Bronchial epithelial cell (primary cell): Measurements from ENCODE around the gene DMBX1. TPM values are rescaled to one million over a fixed set of nuclear protein-coding genes. Genes with fewer than 3 reads are reported as not detected.

Source experiments
- DNase-seq: peaks from one replicate; pipeline ENCODE4 v3.0.0-alpha.2; 2010; ENCODE audit warnings: low read depth
- FAIRE-seq: peaks from 2 replicates; lab custom pipeline; 2011; peaks lifted over from hg19 to GRCh38; lab: Jason Lieb, UNC
- H3K27me3 ChIP-seq: 2 replicates; pipeline ENCODE4 v1.5.1; 2011; ENCODE audit warnings: low read length; ENCODE audit not compliant: control insufficient read depth, insufficient read depth
- H3K36me3 ChIP-seq: 2 replicates; pipeline ENCODE4 v1.5.1; 2011; ENCODE audit warnings: low read length; ENCODE audit not compliant: control insufficient read depth, insufficient read depth
- H3K4me3 ChIP-seq: 2 replicates; pipeline ENCODE4 v1.5.1; 2011; ENCODE audit warnings: mild to moderate bottlenecking, low read depth, low read length, control low read depth
- total RNA-seq: library from RNA; depleted of rRNA; stranded (reverse); fragments of >200 nt; gene quantifications from 2 replicates; pipeline ENCODE4 v1.2.1, GENCODE V29; 2014
- TF ChIP-seq, protein P1 (sequence below): IDR thresholded peaks from 2 replicates; pipeline ENCODE4 v1.5.1; 2011; ENCODE audit warnings: mild to moderate bottlenecking, moderate library complexity, low read length, control low read depth, inconsistent platforms; ENCODE audit not compliant: insufficient read depth, severe bottlenecking

Gene DMBX1
- total RNA-seq, 1 donor from 2014 or later, result not detected

DNA sequence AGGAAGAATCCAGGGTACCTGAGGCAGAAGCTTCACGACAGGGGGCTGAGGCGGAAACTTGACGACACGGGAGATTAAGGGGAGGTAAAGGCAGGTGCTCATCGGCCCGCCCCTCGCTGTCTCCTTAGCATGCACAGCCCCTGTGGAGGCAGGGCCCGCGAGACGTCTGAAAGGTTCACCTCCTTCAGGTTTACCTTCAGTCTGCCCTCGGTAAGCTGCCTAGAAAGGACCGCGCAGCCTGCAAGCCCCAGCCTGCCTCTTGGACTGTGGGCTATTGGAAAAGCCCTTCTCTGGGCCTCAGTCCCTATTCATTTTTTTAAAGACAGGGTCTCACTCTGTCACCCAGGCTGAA, 33.3 kb downstream of the DMBX1 start:
- FAIRE-seq (no peak), DNase-seq (peak; percentile 54)
- Histone ChIP-seq H3K4me3 (no peak overlapping the region), H3K27me3 (no peaks in the 10 kb centered on the region), H3K36me3 (no peaks in the 10 kb centered on the region)
- TF ChIP-seq, protein P1, sequence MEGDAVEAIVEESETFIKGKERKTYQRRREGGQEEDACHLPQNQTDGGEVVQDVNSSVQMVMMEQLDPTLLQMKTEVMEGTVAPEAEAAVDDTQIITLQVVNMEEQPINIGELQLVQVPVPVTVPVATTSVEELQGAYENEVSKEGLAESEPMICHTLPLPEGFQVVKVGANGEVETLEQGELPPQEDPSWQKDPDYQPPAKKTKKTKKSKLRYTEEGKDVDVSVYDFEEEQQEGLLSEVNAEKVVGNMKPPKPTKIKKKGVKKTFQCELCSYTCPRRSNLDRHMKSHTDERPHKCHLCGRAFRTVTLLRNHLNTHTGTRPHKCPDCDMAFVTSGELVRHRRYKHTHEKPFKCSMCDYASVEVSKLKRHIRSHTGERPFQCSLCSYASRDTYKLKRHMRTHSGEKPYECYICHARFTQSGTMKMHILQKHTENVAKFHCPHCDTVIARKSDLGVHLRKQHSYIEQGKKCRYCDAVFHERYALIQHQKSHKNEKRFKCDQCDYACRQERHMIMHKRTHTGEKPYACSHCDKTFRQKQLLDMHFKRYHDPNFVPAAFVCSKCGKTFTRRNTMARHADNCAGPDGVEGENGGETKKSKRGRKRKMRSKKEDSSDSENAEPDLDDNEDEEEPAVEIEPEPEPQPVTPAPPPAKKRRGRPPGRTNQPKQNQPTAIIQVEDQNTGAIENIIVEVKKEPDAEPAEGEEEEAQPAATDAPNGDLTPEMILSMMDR, result no peak

DNA sequence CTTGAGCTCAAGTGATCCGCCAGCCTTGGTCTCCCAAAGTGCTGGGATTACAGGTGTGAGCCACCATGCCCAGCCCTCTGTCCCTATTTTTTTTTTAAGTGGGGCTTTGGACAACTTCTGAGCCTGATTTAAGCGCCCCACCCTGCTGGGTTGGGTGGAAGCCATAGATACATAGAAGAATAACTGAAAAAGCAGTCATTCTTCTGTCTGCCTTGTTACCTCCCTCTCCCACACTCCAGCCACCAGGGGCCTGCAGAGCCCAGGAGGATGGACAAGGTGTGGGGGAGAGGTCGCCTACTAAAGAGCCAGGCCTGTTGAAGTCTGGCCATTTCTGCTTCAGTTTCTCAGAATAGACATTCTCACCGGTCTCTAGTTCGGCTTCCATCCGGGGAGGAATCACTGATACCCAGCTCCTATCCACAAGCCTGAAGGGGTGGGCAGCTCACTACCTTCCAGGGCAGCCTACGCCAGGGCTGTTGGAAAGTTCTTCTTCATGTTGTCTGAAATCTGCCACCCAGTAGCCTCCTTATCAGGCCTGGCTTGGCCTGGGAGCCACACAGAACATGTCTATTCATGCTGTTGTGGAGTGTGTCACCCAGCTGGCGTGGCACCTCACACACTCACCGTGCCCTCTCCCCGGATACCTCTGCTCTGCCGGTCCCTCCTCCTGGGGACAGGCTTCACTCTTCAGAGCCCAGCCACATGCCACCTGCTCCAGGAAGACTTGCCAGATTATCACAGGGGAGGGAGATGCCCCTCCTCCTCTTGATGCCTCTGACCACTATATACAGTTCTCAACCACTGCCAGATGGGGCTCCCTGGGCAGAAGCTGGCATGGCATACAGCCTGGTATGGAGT, 34.1 kb downstream of the DMBX1 start:
- FAIRE-seq, result peak; percentile 92
- no peak overlapping the region for H3K4me3 ChIP-seq
- peak; percentile 81 for DNase-seq

GRCh38 chr1:46524843-46525242, 35.2 kb downstream of the DMBX1 start:
- DNase-seq, result no peak

More for the DNA sequence above, 34.1 kb downstream of the DMBX1 start:
- Histone ChIP-seq H3K36me3 (no peaks in the 10 kb centered on the region), H3K27me3 (no peaks in the 10 kb centered on the region)
- TF ChIP-seq, protein P1, result no peak

GRCh38 chr1:46525253-46525983, 35.8 kb downstream of the DMBX1 start:
- Histone ChIP-seq H3K36me3 (no peaks in the 10 kb centered on the region), H3K4me3 (no peak overlapping the region), H3K27me3 (no peaks in the 10 kb centered on the region)
- FAIRE-seq (no peak), DNase-seq (no peak)
- TF ChIP-seq, protein P1, result no peak

More at GRCh38 chr1:46524843-46525242, 35.2 kb downstream of the DMBX1 start:
- Histone ChIP-seq H3K27me3 (no peaks in the 10 kb centered on the region), H3K36me3 (no peaks in the 10 kb centered on the region), H3K4me3 (no peak overlapping the region)
- FAIRE-seq, result no peak
- TF ChIP-seq, protein P1, result no peak

GRCh38 chr1:46526013-46526690, 36.5 kb downstream of the DMBX1 start:
- FAIRE-seq, result no peak
- Histone ChIP-seq H3K27me3 (no peaks in the 10 kb centered on the region), H3K36me3 (no peaks in the 10 kb centered on the region), H3K4me3 (no peak overlapping the region)
- TF ChIP-seq, protein P1, result no peak
- DNase-seq, result no peak
